ENCODE data around the gene CRPPA.
"Not testable (repeated sequence)": the region's sequence is repeated elsewhere in the genome, so short reads cannot be mapped to it uniquely, and the experiment has no call there.

DNA sequence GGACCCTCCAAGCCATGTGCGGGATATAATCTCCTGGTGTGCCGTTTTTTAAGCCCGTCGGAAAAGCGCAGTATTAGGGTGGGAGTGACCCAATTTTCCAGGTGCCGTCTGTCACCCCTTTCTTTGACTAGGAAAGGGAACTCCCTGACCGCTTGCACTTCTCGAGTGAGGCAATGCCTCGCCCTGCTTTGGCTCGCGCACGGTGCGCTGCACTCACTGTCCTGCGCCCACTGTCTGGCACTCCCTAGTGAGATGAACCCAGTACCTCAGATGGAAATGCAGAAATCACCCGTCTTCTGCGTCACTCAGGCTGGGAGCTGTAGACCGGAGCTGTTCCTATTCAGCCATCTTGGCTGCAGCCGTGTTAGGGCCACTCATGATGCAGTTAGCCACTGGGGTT lies 37.6 kb downstream of the CRPPA start:
- TF ChIP-seq CTCF (conservative IDR thresholded peaks at IDR 0.05; ENCODE audit: low read depth, low read length); POLR2A (IDR thresholded peaks at IDR 0.05; ENCODE audit: low read depth, low read length): not testable (repeated sequence)

Data from IMR-90 (cell line).